ENCODE data around the gene FAM120C. TPM values are rescaled to one million over a fixed set of nuclear protein-coding genes. Genes with fewer than 3 reads are reported as not detected.

Gene FAM120C
- total and polyA plus RNA-seq, 2 donors from 2014 or later, result 4.2 to 16.4 TPM

DNA sequence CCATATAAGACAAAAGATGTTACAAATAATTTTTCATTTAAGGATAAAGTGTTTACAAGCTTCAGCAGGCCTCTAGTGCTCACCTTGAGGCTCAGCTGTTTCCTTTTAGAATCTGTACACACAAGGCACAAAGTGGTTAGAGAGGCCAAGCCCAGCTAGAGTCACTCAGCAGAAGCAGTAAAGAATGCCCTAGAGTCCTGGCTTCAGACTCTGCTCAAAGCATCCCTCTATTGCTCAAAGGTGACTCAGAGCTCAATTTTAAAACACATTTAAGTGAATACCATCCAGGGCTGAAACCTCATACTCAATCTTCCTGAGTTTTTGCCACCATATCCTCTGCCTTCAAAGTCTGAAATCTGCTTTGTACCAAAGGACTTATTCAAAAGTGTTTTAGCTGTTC, 116.2 kb downstream of the FAM120C start:
- no peaks in the 10 kb centered on the region for H3K27me3 ChIP-seq (ENCODE audit: control insufficient read depth, insufficient read depth, low read length)
- H3K4me3 ChIP-seq (ENCODE audit: low read length in 3 of 3), result no peak overlapping the region
- H3K9ac ChIP-seq (ENCODE audit: low read length in 3 of 3), result no peak overlapping the region
- intact Hi-C loops (cut with DNase I), result no loop called here
- no peaks in the 10 kb centered on the region for H3K36me3 ChIP-seq (ENCODE audit: control insufficient read depth in 2 of 3, insufficient read depth in 3 of 3, low read length in 3 of 3)
- TF ChIP-seq, protein P1, sequence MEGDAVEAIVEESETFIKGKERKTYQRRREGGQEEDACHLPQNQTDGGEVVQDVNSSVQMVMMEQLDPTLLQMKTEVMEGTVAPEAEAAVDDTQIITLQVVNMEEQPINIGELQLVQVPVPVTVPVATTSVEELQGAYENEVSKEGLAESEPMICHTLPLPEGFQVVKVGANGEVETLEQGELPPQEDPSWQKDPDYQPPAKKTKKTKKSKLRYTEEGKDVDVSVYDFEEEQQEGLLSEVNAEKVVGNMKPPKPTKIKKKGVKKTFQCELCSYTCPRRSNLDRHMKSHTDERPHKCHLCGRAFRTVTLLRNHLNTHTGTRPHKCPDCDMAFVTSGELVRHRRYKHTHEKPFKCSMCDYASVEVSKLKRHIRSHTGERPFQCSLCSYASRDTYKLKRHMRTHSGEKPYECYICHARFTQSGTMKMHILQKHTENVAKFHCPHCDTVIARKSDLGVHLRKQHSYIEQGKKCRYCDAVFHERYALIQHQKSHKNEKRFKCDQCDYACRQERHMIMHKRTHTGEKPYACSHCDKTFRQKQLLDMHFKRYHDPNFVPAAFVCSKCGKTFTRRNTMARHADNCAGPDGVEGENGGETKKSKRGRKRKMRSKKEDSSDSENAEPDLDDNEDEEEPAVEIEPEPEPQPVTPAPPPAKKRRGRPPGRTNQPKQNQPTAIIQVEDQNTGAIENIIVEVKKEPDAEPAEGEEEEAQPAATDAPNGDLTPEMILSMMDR (IDR thresholded peaks at IDR 0.05; ENCODE audit: borderline replicate concordance, extremely low read depth, insufficient read depth), result no peak
- H3K4me1 ChIP-seq (ENCODE audit: control insufficient read depth in 2 of 3, insufficient read depth in 2 of 3, low read depth in 1 of 3, low read length in 3 of 3), result no peaks in the 10 kb centered on the region
- no peak overlapping the region for H3K27ac ChIP-seq (ENCODE audit: low read depth in 2 of 2, low read length in 2 of 2)
- no peaks in the 10 kb centered on the region for H3K9me3 ChIP-seq (ENCODE audit: control insufficient read depth in 2 of 3, insufficient read depth in 1 of 3, low read length in 3 of 3)
- FAIRE-seq (no peak), DNase-seq (no peak)

DNA sequence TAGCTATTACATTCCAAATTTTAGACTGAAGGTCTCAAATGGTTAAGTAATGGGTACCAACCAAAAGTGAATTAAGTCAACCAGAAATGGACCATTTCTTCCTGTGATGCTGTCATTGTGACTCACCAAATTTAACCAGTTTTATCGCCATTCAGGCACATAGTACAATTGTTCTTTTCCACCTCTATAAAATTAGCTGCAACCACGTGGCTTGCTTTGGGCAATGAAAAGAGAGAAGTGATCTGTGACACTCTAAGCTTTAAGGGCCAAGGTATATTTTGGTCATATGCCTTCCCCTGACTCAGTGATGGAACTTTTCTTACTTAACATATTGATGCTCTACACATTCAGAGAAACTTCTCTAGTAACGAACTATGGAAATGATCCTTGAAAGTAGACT, 118.5 kb downstream of the FAM120C start:
- no peak overlapping the region for H3K27ac ChIP-seq (ENCODE audit: low read depth in 2 of 2, low read length in 2 of 2)
- H3K27me3 ChIP-seq (ENCODE audit: control insufficient read depth, insufficient read depth, low read length), result no peaks in the 10 kb centered on the region
- H3K4me3 ChIP-seq (ENCODE audit: low read length in 3 of 3), result no peak overlapping the region
- no peaks in the 10 kb centered on the region for H3K9me3 ChIP-seq (ENCODE audit: control insufficient read depth in 2 of 3, insufficient read depth in 1 of 3, low read length in 3 of 3)
- no peaks in the 10 kb centered on the region for H3K4me1 ChIP-seq (ENCODE audit: control insufficient read depth in 2 of 3, insufficient read depth in 2 of 3, low read depth in 1 of 3, low read length in 3 of 3)
- no peak overlapping the region for H3K9ac ChIP-seq (ENCODE audit: low read length in 3 of 3)
- DNase-seq (no peak), FAIRE-seq (no peak)
- no peaks in the 10 kb centered on the region for H3K36me3 ChIP-seq (ENCODE audit: control insufficient read depth in 2 of 3, insufficient read depth in 3 of 3, low read length in 3 of 3)
- intact Hi-C loops (cut with DNase I), result no loop called here
- TF ChIP-seq, protein P1 (IDR thresholded peaks at IDR 0.05; ENCODE audit: borderline replicate concordance, extremely low read depth, insufficient read depth), result no peak

DNA sequence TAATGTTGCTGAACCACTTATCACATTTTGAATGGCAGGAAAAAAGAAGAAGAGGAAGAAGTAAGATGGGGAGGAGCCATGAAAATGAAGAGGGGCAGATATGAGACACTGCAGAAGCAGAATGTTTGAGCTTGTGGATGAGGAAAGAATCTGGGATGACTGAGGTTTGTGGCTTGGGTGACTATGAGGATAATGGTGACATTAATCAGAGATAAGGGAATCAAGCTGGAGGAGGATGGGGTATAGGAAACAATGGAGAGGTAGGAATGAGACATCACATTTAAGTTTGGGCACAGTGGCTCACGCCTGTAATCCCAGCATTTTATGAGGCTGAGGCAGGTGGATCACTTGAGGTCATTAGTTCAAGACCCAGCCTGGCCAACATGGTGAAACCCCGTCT, 119.7 kb downstream of the FAM120C start:
- FAIRE-seq (no peak), DNase-seq (no peak)
- Histone ChIP-seq H3K9ac (ENCODE audit: low read length in 3 of 3) (no peak overlapping the region), H3K4me1 (ENCODE audit: control insufficient read depth in 2 of 3, insufficient read depth in 2 of 3, low read depth in 1 of 3, low read length in 3 of 3) (no peaks in the 10 kb centered on the region), H3K27ac (ENCODE audit: low read depth in 2 of 2, low read length in 2 of 2) (no peak overlapping the region), H3K36me3 (ENCODE audit: control insufficient read depth in 2 of 3, insufficient read depth in 3 of 3, low read length in 3 of 3) (no peaks in the 10 kb centered on the region), H3K4me3 (ENCODE audit: low read length in 3 of 3) (no peak overlapping the region), H3K9me3 (ENCODE audit: control insufficient read depth in 2 of 3, insufficient read depth in 1 of 3, low read length in 3 of 3) (no peaks in the 10 kb centered on the region), H3K27me3 (ENCODE audit: control insufficient read depth, insufficient read depth, low read length) (no peaks in the 10 kb centered on the region)
- TF ChIP-seq, protein P1 (IDR thresholded peaks at IDR 0.05; ENCODE audit: borderline replicate concordance, extremely low read depth, insufficient read depth), result no peak
- intact Hi-C loops (cut with DNase I), result no loop called here

DNA sequence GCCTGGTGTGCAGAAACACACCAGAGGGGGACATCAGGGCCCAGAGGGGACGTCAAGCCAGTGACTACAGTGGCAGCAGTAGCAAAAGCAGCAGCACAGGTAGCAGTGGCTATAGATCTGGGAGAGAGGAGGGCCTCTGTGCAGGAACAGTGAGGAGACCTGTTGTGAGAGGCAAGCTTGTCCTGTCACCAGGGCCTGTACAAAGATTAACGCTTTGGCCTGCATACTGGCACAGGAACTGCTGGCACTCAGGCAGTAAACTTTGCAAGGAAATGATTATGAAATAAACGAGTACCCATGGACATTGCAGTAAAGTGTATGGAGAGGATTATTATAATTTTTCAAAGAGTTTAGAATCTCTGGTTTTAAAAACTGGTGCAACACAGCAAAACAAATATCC, 133.3 kb downstream of the FAM120C start:
- intact Hi-C loops (cut with DNase I), result no loop called here
- H3K4me3 ChIP-seq (ENCODE audit: low read length in 3 of 3), result no peak overlapping the region
- no peak for FAIRE-seq

More for the DNA sequence above, 133.3 kb downstream of the FAM120C start:
- H3K27ac ChIP-seq (ENCODE audit: low read depth in 2 of 2, low read length in 2 of 2), result no peak overlapping the region
- TF ChIP-seq, protein P1 (IDR thresholded peaks at IDR 0.05; ENCODE audit: borderline replicate concordance, extremely low read depth, insufficient read depth), result no peak
- H3K27me3 ChIP-seq (ENCODE audit: control insufficient read depth, insufficient read depth, low read length), result no peaks in the 10 kb centered on the region
- DNase-seq, result no peak
- H3K9me3 ChIP-seq (ENCODE audit: control insufficient read depth in 2 of 3, insufficient read depth in 1 of 3, low read length in 3 of 3), result no peaks in the 10 kb centered on the region
- H3K9ac ChIP-seq (ENCODE audit: low read length in 3 of 3), result no peak overlapping the region
- no peaks in the 10 kb centered on the region for H3K36me3 ChIP-seq (ENCODE audit: control insufficient read depth in 2 of 3, insufficient read depth in 3 of 3, low read length in 3 of 3)
- H3K4me1 ChIP-seq (ENCODE audit: control insufficient read depth in 2 of 3, insufficient read depth in 2 of 3, low read depth in 1 of 3, low read length in 3 of 3), result peaks cover 0 to 2% (median 0%) of the 10 kb centered on the region in 3 donors

All from kidney (tissue), 14 donors.